Right ventricle myocardium superior (tissue), 1 donor: ENCODE data around the gene CYB5R3. TPM values are rescaled to one million over a fixed set of nuclear protein-coding genes. Genes with fewer than 3 reads are reported as not detected.
"Not testable (repeated sequence)": the region's sequence is repeated elsewhere in the genome, so short reads cannot be mapped to it uniquely, and the experiment has no call there.

Experiments
- ATAC-seq: fragments of 200-7000 bp; cut with Tn5 transposase; one replicate; pipeline ENCODE4 v1.9.1; 2020; ENCODE audit warnings: mild to moderate bottlenecking; ENCODE audit not compliant: poor library complexity
- DNase-seq: peaks from one replicate; pipeline ENCODE4 v3.0.0-alpha.2; 2020
- intact Hi-C: fragments of 100-400 bp; cut with DNase I; formaldehyde crosslinking; loops from one replicate; pipeline ENCODE4 v1.11.2; 2022
- total RNA-seq: library from RNA; stranded (reverse); fragmentation: NEBNext Ultra II Directional; extraction: Animal tissue kit (Norgen Biotek cat#: 25700); gene quantifications from one replicate; pipeline ENCODE4 v1.2.1, GENCODE V29; 2021
- donor health status: DM: no; HTN: yes; CAD: no; lungs with severe emphysema.

Gene CYB5R3
- total RNA-seq, 1 donor from 2014 or later: 216 TPM

- intact Hi-C loops: no loop called here
- ATAC-seq: peak; percentile 8
- no peak for DNase-seq
Observed at GRCh38 chr22:42682113-42682851, 33.1 kb upstream of the CYB5R3 start.

- intact Hi-C loops: no loop called here
- DNase-seq (no peak), ATAC-seq (no peak)
Observed at GRCh38 chr22:42680648-42681047, 31.5 kb upstream of the CYB5R3 start.

GRCh38 chr22:42679691-42680090 is 30.5 kb upstream of the CYB5R3 start:
- intact Hi-C loops: no loop called here
- ATAC-seq (no peak), DNase-seq (no peak)

GRCh38 chr22:42678894-42679293 is 29.7 kb upstream of the CYB5R3 start:
- DNase-seq: no peak

GRCh38 chr22:42677936-42678335 is 28.7 kb upstream of the CYB5R3 start:
- intact Hi-C loops, ATAC-seq, DNase-seq: not testable (repeated sequence)

More at GRCh38 chr22:42678894-42679293, 29.7 kb upstream of the CYB5R3 start:
- no peak for ATAC-seq
- intact Hi-C loops: no loop called here

GRCh38 chr22:42676059-42676607 is 26.9 kb upstream of the CYB5R3 start:
- intact Hi-C loops: no loop called here
- ATAC-seq (peak; percentile 43), DNase-seq (no peak)

GRCh38 chr22:42673898-42674401 is 24.8 kb upstream of the CYB5R3 start:
- ATAC-seq: peak; percentile 42

GRCh38 chr22:42673071-42673470 is 23.9 kb upstream of the CYB5R3 start:
- intact Hi-C loops, ATAC-seq, DNase-seq: not testable (repeated sequence)

More at GRCh38 chr22:42673898-42674401, 24.8 kb upstream of the CYB5R3 start:
- DNase-seq: no peak
- intact Hi-C loops: no loop called here

GRCh38 chr22:42670921-42671709 is 21.9 kb upstream of the CYB5R3 start:
- no peak for ATAC-seq
- intact Hi-C loops: no loop called here
- DNase-seq: no peak

GRCh38 chr22:42670046-42670445 is 20.9 kb upstream of the CYB5R3 start:
- ATAC-seq (no peak), DNase-seq (no peak)
- intact Hi-C loops: no loop called here

GRCh38 chr22:42666393-42666792 is 17.2 kb upstream of the CYB5R3 start:
- DNase-seq, intact Hi-C loops, ATAC-seq: not testable (repeated sequence)

- intact Hi-C loops: loop anchor here (5.0 kb wide), 2 partner anchors 52 to 157 kb away; no protein-coding TSS in a partner anchor
- DNase-seq: no peak
- ATAC-seq: no peak
Observed at GRCh38 chr22:42664976-42665831, 16.0 kb upstream of the CYB5R3 start.

GRCh38 chr22:42661985-42662831 is 13.0 kb upstream of the CYB5R3 start:
- intact Hi-C loops: loop anchor here (2.0 to 5.0 kb wide), 3 partner anchors 55 to 160 kb away; no protein-coding TSS in a partner anchor
- DNase-seq (peak; percentile 91), ATAC-seq (peak; percentile 97)

- DNase-seq: no peak
- intact Hi-C loops: no loop called here
- no peak for ATAC-seq
Observed at GRCh38 chr22:42656578-42656977, 7.4 kb upstream of the CYB5R3 start.

- ATAC-seq (no peak), DNase-seq (no peak)
- intact Hi-C loops: no loop called here
Observed at GRCh38 chr22:42655693-42656092, 6.5 kb upstream of the CYB5R3 start.

GRCh38 chr22:42654436-42655073 is 5.4 kb upstream of the CYB5R3 start:
- ATAC-seq (no peak), DNase-seq (no peak)
- intact Hi-C loops: no loop called here

- intact Hi-C loops: no loop called here
- DNase-seq (no peak), ATAC-seq (no peak)
Observed at GRCh38 chr22:42653999-42654398, 4.8 kb upstream of the CYB5R3 start.
